ENCODE measurements around the gene ATOSB. TPM values are rescaled to one million over a fixed set of nuclear protein-coding genes. Genes with fewer than 3 reads are reported as not detected.

The ATOSB gene
- total and polyA plus RNA-seq, 9 donors, result 2.5 to 12.2 (median 7.1) TPM

DNA sequence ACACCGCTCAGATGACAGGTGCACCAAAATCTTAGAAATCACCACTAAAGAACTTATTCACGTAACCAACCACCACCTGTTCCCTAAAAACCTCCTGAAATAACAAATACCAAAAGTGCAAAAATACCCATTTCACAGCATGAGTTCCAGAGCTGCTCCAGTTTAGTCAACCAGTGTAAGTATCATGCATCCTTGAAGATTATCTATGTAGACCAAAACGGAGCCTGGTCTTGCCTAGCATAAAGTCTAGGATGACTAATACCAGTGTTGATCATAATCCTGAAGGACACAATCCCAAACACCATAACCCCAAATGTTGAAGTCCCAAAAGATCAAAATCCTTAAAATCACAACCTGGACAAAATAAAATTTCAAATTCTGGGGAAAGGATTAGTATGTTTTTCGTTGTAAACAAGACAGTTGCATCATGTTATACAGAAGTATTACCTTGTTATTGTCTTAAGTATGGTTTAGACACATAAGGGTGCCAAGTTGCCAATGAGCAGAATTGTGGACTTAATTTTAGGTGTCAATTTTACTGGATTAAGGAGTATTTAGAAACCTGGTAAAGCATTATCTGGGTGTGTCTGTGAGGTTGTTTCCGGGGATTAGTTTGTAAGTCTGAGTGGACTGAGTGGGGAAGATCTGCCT lies 61.4 kb downstream of the ATOSB start:
- intact Hi-C loops (cut with DNase I), result no loop called here
- Histone ChIP-seq H3K36me3 (no peaks in the 10 kb centered on the region), H3K4me3 (no peak overlapping the region), H3K4me1 (ENCODE audit: insufficient read depth) (no peaks in the 10 kb centered on the region), H3K27me3 (no peaks in the 10 kb centered on the region), H3K27ac (no peak overlapping the region), H3K9me3 (no peaks in the 10 kb centered on the region)
- TF ChIP-seq, protein P1, sequence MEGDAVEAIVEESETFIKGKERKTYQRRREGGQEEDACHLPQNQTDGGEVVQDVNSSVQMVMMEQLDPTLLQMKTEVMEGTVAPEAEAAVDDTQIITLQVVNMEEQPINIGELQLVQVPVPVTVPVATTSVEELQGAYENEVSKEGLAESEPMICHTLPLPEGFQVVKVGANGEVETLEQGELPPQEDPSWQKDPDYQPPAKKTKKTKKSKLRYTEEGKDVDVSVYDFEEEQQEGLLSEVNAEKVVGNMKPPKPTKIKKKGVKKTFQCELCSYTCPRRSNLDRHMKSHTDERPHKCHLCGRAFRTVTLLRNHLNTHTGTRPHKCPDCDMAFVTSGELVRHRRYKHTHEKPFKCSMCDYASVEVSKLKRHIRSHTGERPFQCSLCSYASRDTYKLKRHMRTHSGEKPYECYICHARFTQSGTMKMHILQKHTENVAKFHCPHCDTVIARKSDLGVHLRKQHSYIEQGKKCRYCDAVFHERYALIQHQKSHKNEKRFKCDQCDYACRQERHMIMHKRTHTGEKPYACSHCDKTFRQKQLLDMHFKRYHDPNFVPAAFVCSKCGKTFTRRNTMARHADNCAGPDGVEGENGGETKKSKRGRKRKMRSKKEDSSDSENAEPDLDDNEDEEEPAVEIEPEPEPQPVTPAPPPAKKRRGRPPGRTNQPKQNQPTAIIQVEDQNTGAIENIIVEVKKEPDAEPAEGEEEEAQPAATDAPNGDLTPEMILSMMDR (IDR thresholded peaks at IDR 0.05), result no peak
- no peak for TF ChIP-seq POLR2A (IDR thresholded peaks at IDR 0.05)
- TF ChIP-seq EP300 (IDR thresholded peaks at IDR 0.05), result no peak
- no peak for DNase-seq
- WGBS, 3 donors, result 64 to 73% (median 67%) methylated on average over 5 of the region's 5 CpGs

Other genes starting within 250 kb of the ATOSB start
- 1 to 10 TPM in 1 of 7 donors, under 1 TPM in 5, not detected in 1; 0.20 to 1.0 (median 0.45) TPM for gene PHF24, start 157.6 kb downstream of the ATOSB start, total RNA-seq
- gene PHF24, start 157.6 kb downstream of the ATOSB start, polyA plus RNA-seq, result under 1 TPM; 0.10 to 0.42 TPM
- gene DNAJB5, start 126.1 kb downstream of the ATOSB start, total RNA-seq, result 10 to 100 TPM in 4 of 7 donors, 1 to 10 TPM in 3; 6.4 to 21.0 (median 11.8) TPM
- 10 to 100 TPM in 1 of 2 donors, 1 to 10 TPM in 1; 5.7 to 23.0 TPM for gene DNAJB5, start 126.1 kb downstream of the ATOSB start, polyA plus RNA-seq
- 100 to 1,000 TPM in 6 of 7 donors, 10 to 100 TPM in 1; 78.0 to 178 (median 149) TPM for gene VCP, start 43.2 kb downstream of the ATOSB start, total RNA-seq
- 100 to 1,000 TPM in 1 of 2 donors, 10 to 100 TPM in 1; 91.6 to 276 TPM for gene VCP, start 43.2 kb downstream of the ATOSB start, polyA plus RNA-seq
- 10 to 100 TPM in 5 of 7 donors, 1 to 10 TPM in 2; 6.7 to 17.2 (median 12.4) TPM for gene FANCG, start 35.9 kb downstream of the ATOSB start, total RNA-seq
- gene FANCG, start 35.9 kb downstream of the ATOSB start, polyA plus RNA-seq, result 10 to 100 TPM; 10.8 to 26.1 TPM
- gene PIGO, start 19.3 kb downstream of the ATOSB start, total RNA-seq, result 10 to 100 TPM; 12.9 to 22.8 (median 19.6) TPM
- 10 to 100 TPM; 13.1 to 20.4 TPM for gene PIGO, start 19.3 kb downstream of the ATOSB start, polyA plus RNA-seq
- gene STOML2, start 12.7 kb downstream of the ATOSB start, total RNA-seq, result 10 to 100 TPM; 70.8 to 97.7 (median 84.1) TPM
- gene STOML2, start 12.7 kb downstream of the ATOSB start, polyA plus RNA-seq, result 10 to 100 TPM; 70.1 to 81.5 TPM
- 10 to 100 TPM in 6 of 7 donors, 1 to 10 TPM in 1; 8.0 to 22.2 (median 16.6) TPM for gene UNC13B, start 46.1 kb upstream of the ATOSB start, total RNA-seq
- 10 to 100 TPM in 1 of 2 donors, 1 to 10 TPM in 1; 5.7 to 30.2 TPM for gene UNC13B, start 46.1 kb upstream of the ATOSB start, polyA plus RNA-seq

Data from ovary (tissue), 9 donors.